Stimulated activated CD4-positive, alpha-beta T cell treated with anti-CD3 and anti-CD28 coated beads, Interleukin-4, amount 100 ng/mL, for 4 hours (primary cell): Measurements from ENCODE around the gene MRPL43.
"Not testable (repeated sequence)": the region's sequence is repeated elsewhere in the genome, so short reads cannot be mapped to it uniquely, and the experiment has no call there.

Experiments
- DNase-seq, 2 experiments: peaks; one replicate each; pipeline ENCODE4 v3.0.0-alpha.2; 2020

The MRPL43 gene

DNA sequence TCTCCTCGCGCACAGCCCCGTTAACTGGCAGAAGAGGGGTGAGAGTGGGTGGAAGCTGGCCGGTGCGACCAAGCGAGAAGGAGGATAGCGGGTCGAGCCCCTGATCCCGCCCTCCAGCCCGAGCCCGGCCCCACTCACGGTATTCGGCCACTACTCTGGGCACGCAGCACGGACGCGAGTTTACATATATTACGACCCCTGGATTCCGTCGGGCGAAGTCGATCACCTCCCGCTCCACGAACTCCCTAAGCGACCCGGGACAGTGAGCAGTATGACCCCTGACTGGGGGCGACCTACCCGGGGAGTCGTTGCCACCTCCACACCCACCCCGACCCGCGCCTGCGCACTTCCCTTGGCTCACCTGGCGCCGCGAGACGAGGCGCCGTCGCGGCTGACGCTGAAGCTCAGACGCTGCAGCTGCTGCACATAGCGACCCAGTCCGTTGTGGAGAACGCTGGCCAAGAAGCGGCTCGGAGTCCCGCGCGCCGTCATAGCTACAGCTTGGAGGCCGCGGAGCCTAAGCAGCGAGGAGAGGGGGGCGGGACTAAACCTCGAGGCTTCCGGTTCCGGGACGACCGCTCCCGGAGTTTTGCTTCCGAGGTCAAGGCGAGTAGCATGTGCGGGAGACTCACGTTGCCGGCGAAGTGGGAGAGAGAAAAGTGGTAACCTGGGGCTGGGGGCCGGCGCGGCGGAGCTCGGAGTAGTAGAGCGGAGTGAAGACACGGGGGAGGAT is at the start of gene MRPL43, which contains the start of gene TWNK:
Gene MRPL43 (minus strand): TSS at position 546 of the 733 bp plus-strand sequence. CDS start 54 bp downstream, at position 492.
Gene TWNK (plus strand): TSS at position 592 of the 733 bp plus-strand sequence. CDS start 668 bp downstream, outside the sequence.
- DNase-seq: peak; percentile 81 to 83

DNA sequence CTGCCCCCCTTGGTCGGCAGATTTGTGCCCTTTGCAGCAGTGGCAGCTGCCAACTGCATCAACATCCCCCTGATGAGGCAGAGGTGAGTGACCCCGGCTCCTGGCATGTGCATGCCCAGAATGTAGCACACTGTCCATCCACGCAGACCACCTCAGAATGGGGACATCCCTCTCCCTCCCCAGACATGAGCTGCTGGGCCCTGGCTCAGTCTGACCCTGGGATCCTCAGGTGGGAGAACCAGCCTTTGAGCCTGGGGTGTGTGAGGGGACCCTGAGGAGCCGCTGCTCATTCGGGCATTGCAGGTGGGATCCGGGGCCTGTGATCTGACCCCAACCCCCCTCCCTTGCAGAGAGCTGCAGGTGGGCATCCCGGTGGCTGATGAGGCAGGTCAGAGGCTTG is 49.4 kb upstream of the MRPL43 start:
- no peak for DNase-seq

DNA sequence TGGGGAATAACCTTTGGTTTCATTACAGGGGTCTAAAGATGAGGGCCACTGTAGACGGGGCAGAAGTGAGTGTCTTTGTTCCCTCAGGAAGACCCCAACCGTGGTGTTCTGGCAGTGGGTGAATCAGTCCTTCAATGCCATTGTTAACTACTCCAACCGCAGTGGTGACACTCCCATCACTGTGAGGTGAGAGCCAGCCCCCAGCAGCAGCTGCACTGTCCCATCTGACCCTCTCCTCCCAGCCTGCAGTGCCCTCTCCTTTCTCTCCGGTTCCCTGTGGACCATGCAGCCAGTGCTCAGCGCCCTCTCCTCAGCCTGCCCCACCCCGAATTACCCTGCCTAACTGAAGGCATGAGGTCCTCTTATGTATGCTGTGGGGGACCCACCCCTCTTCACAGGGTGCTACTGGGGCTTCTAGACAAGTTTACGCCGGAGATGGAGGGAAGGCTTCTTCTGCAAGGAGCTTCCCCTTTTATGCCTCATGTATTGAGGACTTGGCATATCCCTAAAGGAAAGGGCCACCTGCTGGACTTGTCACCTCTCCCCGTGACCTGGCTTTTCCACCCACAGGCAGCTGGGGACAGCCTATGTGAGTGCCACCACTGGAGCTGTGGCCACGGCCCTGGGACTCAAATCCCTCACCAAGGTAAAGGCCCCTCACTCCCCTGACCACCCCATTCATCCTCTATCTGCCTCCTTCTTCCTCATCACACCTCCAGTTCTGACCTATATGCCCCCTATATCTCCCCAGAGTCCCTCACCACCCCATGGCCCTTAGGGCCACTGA is 48.8 kb upstream of the MRPL43 start:
- no peak for DNase-seq

DNA sequence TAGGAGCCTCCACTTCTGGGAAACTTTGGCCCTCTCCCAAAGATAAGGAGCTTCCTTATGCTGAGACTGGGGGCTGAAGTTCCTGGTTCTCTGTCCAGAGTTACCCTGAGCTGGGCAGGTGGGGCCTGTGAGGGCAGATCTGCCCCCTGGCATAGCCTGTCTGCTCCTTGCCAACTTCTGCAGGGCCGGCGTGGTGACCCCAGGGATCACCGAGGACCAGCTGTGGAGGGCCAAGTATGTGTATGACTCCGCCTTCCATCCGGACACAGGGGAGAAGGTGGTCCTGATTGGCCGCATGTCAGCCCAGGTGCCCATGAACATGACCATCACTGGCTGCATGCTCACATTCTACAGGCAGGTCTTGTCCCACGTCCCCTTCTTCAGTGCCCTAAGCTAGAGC is 48.0 kb upstream of the MRPL43 start:
- DNase-seq: no peak

DNA sequence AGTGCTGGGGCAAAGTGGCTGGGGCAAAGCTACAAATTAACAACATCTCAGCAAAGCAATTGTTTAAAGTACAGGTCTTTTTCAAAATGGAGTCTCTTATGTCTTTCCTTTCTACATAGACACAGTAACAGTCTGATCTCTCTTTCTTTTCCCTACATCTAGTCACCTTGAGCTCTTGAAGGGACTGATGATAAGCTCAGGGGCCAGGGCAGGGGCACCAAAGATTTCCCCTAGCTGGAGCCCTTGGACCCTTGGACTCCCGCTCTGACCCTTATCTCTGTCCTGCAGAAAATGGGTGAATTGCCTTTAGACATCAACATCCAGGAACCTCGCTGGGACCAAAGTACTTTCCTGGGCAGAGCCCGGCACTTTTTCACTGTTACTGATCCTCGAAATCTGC is 47.1 kb upstream of the MRPL43 start:
- DNase-seq: not testable (repeated sequence)

DNA sequence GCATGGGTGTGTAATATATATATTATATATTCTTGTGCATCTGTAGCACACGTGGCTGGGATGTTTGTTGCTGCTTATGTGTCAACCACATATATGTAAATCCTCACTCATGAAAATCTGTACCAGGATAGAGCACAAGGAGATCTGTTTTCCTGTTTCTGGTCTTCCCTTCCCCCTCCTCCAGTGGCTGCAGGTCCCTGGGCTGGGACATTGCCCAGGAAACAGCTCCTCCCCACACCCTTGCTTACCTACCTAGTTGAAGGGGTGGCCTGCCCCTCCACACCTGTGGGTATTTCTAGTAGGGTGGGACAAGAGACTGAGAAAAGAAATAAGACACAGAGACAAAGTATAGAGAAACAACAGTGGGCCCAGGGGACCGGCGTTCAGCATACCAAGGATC is 46.0 kb upstream of the MRPL43 start:
- DNase-seq: no peak

DNA sequence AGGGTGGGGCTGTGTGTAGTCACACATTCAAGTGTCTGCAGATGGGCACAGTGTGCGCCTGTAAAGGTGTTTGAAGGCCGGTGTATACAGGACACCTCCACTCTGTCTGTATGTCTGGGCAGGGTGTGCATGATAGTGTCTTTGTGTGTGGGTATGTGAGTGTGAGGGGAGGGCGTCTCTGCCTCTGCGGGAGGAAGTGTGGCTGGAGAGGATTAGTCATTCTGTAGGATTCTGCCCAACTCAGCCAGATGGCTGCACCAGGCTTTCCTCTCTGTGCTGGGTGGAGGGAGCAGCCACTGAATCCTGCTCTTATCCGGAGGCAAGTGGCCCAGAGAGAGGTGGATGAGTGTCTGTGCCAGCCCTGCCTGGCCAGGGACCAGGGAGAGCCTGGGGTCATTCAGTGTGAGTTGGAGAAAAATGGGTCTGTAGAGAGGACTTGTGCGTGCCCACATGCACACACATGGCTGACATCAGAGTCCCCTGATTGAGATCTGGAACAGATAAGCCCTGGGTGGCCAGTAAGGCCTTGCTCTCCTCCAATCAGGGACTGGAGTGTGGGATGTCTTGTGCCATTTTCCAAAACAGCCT is 45.4 kb upstream of the MRPL43 start:
- DNase-seq: peak; percentile 33 to 75

DNA sequence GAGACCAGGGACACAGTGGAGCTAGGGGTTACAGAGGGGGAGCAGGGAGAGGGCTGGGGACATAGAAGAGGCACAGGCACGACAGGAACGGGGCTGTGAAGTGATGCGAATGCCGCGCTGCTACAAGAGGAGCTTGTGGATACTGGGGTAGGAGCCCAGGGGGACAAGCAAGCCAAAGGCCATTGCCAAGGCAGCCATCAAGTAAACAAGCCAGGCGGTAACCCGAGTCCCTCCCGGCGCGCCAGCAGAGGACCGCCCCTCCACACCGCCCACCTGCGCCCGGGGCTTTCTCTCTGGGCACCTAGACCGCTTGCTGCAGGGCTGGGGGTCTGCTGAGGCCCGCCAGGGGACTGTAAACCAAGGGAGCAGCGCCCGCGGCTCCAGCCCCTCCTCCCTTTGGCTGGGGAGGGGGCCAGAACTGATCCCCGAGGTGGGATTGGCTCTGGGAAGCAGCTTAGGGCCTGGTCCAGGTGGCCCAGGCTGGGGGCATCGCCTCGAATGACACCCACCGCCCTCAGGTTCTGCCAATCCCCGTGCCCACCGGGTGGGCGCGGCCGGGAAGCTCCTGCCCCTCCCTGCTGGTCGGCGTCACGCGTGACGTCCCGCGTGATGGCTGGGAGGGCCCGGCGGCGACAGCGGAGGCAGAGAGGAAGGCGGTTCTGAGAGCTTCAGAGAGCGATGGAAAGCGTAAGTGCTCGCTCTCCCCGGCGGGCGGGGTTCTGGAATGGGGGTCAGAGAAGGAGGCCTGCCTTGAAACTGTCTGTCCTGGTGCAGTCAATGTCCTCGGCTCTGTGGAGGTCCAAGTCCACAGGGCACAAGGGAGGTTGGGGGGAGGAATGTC is 44.7 kb upstream of the MRPL43 start:
- peak; percentile 65 to 77 for DNase-seq

DNA sequence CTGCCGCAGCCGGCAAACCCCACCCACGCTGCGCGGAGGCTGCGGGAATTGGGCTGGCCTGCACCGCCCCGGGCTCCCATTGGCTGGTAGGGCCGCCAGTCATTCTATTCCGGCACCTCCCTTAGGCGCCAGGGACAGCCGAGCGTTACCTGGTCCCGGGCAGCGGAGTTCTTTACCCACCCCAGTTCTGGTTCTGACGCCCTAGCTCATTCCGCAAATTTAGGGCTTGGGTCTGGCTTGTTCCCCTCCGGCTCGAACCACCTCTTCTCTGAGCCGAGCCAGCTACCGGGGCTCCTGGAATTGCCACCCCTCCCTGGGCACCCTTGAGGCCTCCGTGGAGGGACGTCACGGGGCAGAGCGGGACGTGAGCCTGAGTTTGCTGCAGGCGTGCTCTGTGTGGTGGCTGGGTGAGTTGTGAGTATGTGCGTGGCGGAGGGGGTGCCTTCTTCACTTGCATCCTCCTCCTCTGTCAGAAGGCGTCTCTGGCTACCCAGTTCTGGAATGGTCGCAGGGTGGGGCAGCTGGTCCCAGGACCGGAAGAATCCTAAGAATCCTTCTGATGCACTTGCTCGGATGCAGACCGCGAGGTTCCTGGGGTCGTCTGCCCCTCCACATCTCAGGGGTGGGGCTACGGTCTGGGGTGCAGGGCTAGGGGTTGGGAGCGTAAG is 44.0 kb upstream of the MRPL43 start, which contains the start of the genes PDZD7 and SFXN3:
Gene PDZD7 (minus strand): TSS at position 2 of the 668 bp plus-strand sequence. CDS start 910 bp downstream, outside the sequence.
Gene SFXN3 (plus strand): TSS at position 107 of the 668 bp plus-strand sequence. CDS start 3,461 bp downstream, outside the sequence.
- DNase-seq: peak; percentile 95 to 99

DNA sequence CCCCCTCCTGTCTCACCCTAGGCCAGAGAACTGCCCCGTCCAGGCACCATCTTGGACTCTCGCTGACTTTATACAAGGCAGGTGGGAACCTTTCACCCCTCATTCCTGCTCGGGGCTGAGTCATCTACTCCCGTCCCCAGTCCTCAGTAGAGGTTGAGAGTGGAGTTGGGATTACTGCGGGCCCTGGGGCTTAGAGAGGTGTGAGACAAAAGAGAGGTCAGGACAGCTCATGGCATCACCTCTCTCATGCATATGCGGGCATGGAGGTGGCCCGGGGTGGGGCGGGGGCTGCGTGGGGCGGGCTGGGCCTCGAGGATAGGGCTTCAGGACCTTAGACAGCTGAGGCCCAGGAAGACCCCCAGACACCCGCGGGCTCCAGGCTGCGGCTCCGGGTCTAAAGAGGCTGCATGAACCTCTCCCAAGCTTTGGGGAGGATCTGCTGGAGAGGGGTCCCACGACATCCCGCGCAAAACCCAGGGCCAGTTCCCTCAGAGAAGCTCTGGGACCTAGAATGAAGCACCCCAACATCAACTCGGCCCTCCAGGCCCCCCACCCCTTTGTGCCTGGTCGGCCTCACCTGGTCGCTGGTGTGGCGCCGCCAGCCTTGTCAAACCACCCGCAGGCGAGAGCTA is 43.3 kb upstream of the MRPL43 start:
- DNase-seq: no peak

DNA sequence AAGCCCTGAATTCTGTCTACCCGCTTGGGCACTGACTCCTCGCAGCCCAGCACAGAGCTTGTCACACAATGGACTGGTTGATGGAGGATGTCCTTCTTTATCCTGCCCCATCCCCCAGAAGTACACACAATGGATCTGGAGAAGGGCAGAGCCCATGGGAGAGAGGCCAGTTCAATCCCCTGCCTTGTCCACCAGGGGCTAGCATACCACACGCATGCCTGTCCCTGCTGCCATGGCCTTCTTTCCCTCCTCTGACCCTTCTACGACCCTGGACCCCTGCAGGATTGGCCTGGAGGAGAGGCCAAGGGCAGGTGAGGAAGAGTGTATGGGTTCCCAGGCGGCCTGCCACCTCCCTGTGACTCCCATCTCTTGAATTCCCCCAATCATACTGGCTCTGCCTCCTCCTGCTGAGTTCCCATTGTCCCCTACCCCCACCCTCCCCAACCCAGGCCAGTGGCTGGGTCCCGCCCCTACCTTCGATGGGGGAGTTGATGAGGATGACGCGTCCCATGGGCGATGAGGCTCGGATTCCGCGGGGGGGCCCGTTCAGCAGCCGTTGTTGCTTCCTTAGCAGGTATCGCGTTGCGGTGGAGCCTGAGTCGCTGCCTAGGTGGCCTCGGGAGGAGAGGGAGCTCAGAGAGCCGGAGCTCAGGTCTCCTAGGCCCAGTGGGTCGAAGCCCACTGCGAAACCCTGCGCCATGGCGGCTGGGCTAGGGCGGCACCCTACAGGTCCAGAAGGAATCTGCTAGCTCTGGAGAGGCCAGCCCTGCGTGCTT is 42.4 kb upstream of the MRPL43 start:
- DNase-seq: no peak

DNA sequence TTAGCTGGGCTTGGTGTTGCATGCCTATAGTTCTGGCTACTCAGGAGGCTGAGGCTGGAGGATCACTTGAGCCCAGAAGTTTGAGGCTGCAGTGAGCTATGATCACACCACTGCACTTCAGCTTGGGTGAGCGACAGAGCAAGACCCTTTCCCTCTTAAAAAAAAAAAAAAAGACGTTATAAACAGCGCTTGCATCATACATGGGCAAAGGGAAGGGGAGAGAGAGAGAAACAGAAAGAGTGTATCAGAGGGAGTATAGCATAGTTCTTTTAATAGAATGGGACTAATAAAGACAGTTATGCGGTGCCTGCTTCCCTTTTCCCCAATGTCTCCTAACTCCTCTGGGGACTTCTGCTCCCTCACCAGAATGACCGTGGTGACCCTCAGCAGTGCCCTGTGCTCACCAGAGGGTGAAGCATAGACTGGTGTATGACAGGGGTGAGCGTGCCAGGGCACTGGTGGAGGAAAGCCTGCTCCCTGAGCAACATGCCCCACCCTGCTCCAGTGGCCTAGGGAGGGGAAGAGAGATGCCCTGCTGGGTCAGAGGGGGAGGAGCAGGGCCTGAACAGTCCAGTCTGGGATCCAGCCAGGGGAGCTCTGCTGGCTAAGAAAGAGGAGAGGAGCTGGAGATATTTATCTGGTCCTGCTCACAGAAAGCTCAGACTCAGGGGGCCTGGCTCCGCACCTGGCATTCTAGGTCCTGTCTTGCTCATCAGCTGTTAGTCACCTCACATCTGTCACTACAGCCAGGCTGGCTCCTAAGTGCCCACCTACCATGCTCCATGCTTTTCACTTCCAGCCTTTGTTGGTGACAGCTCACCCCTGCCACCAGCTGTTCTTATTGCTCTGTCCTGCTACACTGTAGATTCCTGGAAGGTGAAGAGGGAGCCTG is 41.4 kb upstream of the MRPL43 start:
- DNase-seq: no peak

DNA sequence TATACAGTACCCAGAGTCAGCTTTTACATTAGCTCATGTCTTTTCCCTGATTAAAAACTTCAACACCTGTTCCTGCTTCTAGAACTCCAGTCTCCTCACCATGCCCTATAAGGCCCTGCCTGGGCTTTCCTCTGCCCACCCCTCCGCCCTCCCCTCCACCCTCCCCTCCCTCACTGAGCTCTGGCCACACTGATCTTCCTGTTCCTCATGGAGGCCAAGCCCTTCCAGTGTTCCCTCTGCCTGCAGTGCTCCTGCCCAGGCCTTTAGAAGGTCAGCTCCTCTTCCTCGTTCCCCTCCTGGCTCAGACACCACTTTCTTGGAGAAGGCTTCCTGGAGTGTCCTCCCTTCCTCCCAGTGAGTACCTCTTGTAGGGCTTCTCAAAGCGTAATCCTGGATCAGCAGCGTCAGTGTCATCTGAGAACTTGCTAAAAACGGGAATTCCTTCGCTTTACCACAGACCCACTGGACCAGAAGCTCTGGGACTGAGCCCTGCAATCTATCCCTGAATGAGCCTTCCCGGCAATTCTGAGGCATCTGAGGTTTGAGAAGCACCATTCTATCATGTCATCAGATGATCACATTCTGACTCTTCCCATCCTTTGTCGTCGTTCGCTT is 39.9 kb upstream of the MRPL43 start:
- no peak for DNase-seq

DNA sequence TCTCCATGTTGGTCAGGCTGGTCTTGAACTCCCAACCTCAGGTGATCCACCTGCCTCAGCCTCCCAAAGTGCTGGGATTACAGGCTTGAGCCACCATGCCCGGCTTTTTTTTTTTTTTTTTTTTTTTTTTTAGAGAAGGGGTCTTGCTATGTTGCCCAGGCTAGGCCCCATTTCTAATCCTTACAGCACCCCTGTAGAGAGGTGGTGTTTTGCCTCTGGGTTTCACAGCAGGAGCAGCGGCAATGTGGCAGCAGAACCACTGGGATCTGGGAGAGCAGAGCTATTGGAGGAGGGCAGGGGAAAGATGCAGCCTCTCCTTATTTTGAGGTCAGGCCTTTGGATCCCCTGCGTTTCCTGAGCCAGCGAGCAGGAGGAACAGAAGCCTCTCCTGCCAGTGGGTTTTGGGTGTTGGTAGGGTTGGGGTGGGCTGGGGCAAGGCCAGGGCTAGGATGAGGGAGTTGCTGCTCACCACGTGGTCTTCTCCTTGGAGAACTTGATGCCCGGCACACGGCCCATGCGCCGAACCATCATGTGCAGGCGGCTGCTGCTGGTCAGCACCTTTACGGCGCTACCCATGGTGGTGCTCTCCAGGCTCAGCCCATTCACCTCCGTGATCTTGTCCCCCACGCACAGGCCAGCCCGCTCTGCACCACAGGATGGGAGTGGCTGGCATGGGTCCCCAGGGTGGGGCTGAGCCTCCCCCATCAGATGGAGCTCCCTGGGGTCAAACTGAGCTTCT is 35.8 kb upstream of the MRPL43 start:
- DNase-seq: no peak

DNA sequence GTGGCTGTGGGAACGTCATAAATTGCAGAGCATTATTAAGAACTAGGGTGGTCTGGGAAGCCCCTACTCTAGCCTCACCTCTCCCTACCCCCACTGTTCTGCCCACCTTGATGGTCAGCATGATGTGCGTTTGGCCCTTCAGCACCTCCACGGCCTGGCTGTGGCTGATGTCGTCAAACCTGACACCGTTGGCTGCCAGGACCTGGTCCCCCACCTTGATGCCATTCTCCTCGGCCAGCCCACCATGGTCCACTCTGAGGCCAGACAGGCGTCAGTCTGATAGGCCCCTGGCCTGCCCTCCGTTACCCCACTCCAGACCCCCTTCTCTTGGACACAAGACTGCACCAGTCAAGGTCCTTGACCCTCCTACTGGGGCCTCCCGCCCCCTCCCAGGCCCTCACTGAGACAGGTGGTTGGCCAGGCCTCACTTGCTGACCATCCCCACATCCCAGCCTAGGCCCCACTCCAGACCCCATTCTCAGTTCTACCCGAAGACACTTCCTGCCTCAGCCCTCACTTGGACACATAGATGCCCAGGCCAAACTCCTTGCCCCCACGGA is 34.5 kb upstream of the MRPL43 start:
- no peak for DNase-seq

DNA sequence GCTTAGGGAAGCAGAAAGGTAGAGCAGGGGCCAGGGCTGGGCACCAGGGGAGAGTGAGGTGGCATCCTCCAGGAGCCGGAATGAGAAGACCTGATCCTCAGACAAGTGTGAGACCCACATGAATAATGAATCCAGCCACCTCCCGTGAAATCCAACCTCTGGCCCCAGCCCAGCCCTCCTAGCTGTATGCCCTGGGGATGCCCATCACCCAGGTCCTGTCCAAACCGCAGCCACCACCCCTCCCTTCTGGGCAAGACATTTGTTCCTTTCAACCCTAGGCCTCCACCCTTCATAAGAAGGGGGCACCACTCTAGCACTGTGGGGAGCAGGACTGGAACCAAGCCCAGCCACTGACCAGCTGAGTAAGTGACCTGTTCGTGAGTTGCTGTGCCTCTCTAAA is 33.9 kb upstream of the MRPL43 start:
- no peak for DNase-seq

DNA sequence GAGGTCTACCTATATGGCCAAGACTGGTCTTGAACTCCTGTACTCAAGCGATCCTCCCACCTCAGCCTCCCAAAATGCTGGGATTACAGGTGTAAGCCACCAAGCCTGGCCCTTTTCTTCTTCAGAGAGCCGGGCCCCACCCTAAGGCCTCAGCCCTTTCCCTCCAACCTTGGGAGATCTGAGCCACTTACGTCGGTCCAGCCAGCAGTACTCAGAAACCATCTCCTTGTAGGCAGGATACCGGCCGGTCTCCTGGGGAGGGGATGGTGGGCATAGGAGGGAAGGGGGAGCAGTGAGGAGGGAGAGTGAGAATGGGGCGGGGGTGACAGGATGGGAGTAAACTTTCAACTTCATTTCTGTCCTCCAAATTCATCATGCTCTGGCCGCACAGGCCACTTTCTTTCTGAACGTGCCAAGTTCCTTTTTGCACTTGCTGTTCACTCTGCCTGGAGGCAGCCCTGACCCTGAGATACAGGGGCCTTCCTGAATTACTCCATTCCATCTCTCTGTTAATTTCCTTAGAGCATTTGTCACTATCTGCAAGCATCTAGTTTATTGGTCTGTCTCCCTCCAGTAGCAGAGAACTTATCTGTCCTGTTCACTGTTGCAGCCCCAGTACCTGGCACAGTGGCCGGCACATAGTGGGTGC is 33.3 kb upstream of the MRPL43 start:
- no peak for DNase-seq

DNA sequence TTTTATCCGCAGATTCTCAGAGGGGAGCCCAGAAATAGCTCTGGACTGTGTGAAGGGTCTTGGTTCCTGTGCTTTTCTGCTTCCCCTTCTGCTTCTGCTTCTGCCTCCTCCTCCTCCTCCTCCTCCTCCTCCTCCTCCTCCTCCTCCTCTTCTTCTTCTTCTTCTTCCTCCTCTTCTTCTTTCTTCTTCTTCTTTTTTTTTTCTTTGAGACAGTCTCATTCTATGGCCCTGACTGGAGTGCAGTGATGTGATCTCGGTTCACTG is 32.1 kb upstream of the MRPL43 start:
- no peak for DNase-seq
